PFSK-1 (cell line): Measurements from ENCODE around the gene WNK2.

Experiments
- FOXP2 ChIP-seq: optimal IDR thresholded peaks from 2 replicates; pipeline ENCODE3; 2011; ENCODE audit warnings: borderline replicate concordance, control low read depth, inconsistent platforms; ENCODE audit not compliant: insufficient read depth; ENCODE audit errors: extremely low read length, extremely low read depth
- POLR2AphosphoS5 ChIP-seq: IDR thresholded peaks from 2 replicates; pipeline ENCODE4 v1.6.1; 2012; ENCODE audit warnings: low read depth, mild to moderate bottlenecking, control low read depth, low read length, moderate library complexity
- SIN3A ChIP-seq: IDR thresholded peaks from 2 replicates; pipeline ENCODE4 v1.6.1; 2012; ENCODE audit warnings: mild to moderate bottlenecking, low read length, moderate library complexity, borderline replicate concordance; ENCODE audit not compliant: insufficient read depth
- TAF1 ChIP-seq: IDR thresholded peaks from 2 replicates; pipeline ENCODE4 v1.6.1; 2012; ENCODE audit warnings: low read length, control low read depth, borderline replicate concordance; ENCODE audit not compliant: insufficient read depth
- TF ChIP-seq, protein P1 (sequence below), 2 experiments: IDR thresholded peaks; 2 replicates each; pipeline versions ENCODE4 v1.6.1 to v1.8.0; 2011 to 2012; ENCODE audit warnings: low read depth in 2 of 2, low read length in 2 of 2, control low read depth in 1 of 2, inconsistent platforms in 1 of 2, mild to moderate bottlenecking in 1 of 2, moderate library complexity in 1 of 2; ENCODE audit not compliant: insufficient read depth in 1 of 2

The WNK2 gene

DNA sequence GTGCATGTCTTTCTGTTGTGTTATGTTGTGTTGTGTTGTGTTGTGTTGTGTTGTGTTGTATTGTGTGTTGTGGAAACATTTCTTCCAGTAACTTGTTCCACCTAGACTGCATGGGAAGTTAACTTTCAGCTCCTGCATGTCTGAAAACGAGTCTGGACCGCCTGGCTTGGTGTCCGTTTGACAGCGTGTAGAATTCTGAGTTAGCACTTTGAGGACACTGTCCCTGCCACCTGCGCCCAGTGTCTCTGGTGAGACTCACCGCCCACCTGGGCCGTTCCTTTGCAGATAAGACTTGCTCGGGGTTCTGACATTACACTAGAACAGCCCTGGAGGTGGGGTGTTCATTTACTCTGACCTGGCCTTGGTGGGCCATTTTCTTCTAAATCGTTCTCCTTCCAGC lies 42.0 kb downstream of the WNK2 start:
- no peak for TF ChIP-seq POLR2AphosphoS5
- TF ChIP-seq, protein P1, sequence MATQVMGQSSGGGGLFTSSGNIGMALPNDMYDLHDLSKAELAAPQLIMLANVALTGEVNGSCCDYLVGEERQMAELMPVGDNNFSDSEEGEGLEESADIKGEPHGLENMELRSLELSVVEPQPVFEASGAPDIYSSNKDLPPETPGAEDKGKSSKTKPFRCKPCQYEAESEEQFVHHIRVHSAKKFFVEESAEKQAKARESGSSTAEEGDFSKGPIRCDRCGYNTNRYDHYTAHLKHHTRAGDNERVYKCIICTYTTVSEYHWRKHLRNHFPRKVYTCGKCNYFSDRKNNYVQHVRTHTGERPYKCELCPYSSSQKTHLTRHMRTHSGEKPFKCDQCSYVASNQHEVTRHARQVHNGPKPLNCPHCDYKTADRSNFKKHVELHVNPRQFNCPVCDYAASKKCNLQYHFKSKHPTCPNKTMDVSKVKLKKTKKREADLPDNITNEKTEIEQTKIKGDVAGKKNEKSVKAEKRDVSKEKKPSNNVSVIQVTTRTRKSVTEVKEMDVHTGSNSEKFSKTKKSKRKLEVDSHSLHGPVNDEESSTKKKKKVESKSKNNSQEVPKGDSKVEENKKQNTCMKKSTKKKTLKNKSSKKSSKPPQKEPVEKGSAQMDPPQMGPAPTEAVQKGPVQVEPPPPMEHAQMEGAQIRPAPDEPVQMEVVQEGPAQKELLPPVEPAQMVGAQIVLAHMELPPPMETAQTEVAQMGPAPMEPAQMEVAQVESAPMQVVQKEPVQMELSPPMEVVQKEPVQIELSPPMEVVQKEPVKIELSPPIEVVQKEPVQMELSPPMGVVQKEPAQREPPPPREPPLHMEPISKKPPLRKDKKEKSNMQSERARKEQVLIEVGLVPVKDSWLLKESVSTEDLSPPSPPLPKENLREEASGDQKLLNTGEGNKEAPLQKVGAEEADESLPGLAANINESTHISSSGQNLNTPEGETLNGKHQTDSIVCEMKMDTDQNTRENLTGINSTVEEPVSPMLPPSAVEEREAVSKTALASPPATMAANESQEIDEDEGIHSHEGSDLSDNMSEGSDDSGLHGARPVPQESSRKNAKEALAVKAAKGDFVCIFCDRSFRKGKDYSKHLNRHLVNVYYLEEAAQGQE (IDR thresholded peaks at IDR 0.05; ENCODE audit: insufficient read depth in 1 of 2, low read depth in 2 of 2, low read length in 2 of 2) = no peak
- no peak for TF ChIP-seq SIN3A
- TF ChIP-seq FOXP2 = no peak
- no peak for TF ChIP-seq TAF1

DNA sequence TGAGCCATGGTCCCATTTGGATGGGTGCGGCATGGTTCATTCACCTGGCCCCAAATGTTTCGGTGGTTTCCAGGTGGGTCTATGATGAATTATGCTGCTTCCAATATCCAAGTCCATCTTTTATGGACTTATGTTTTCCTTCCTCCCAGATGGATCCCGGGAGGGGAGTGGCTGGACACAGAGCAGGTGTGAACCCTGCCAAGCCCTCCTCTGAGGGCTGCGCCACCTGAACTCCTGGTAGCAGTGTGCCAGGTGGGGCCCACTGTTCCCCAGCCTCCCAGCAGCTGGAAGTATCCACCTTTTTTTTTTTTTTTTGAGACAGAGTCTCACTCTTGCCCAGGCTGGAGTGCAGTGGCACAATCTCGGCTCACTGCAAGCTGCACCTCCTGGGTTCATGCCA lies 42.9 kb downstream of the WNK2 start:
- TF ChIP-seq, protein P1 (IDR thresholded peaks at IDR 0.05; ENCODE audit: insufficient read depth in 1 of 2, low read depth in 2 of 2, low read length in 2 of 2) = no peak
- TF ChIP-seq SIN3A (no peak), FOXP2 (no peak), POLR2AphosphoS5 (no peak), TAF1 (no peak)

DNA sequence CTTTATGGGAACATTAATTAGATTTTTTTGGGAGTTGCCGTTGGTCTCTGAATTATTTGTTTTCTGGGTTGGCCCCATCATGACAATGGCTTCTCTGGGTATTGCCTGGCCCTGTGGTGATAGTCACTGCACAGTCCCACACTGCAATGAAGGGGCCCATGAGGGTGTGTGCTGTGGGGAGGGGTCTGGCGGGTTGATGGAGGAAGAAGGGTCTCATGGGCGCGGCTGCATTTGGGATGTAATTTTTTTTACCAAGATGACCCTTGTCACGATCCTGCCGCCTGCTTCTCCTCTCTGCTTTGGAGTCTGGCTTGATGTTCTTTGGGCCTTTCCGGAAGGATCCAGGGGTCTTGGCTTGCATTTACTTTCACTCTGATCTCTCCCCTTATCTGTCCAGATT lies 44.1 kb downstream of the WNK2 start:
- TF ChIP-seq, protein P1 (IDR thresholded peaks at IDR 0.05; ENCODE audit: insufficient read depth in 1 of 2, low read depth in 2 of 2, low read length in 2 of 2) = no peak
- no peak for TF ChIP-seq SIN3A
- TF ChIP-seq FOXP2 = no peak
- TF ChIP-seq POLR2AphosphoS5 = no peak
- no peak for TF ChIP-seq TAF1

DNA sequence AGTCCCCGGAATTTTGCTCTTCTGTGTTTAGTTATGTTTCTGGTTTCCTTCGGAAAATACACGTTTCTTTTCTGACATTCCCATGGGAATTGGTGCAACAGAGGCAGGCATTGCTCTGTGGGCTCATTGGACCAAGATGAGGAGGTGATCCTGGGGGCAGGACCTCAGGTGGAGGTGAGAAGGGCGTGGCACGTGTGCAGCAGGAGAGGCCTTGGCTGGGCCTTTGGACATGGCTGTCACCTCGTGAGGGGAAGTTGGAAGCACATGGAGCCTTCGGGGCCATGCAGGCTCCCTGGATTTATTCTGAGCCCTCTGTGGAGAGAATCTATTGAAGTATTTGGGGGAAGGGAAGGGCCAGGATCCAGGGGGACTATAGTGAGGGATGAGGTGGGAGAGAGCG lies 44.5 kb downstream of the WNK2 start:
- TF ChIP-seq TAF1 (no peak), POLR2AphosphoS5 (no peak)

DNA sequence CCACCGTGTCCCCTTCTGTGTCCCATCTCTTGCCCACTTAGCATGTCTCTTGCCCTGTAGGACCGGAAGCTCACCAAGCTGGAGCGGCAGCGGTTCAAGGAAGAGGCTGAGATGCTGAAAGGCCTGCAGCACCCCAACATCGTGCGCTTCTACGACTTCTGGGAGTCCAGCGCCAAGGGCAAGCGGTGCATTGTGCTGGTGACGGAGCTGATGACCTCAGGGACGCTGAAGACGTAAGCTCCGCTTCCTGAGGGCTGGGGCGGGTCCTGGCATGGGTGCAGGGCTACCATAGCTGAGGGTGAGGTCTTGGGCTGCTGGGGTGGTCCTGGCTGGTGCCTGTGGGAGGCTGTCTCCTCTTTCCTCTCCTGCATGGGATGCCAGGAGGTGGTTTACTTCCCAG lies 45.7 kb downstream of the WNK2 start:
- TF ChIP-seq POLR2AphosphoS5 (no peak), SIN3A (no peak), TAF1 (no peak), FOXP2 (no peak)
- TF ChIP-seq, protein P1 (IDR thresholded peaks at IDR 0.05; ENCODE audit: insufficient read depth in 1 of 2, low read depth in 2 of 2, low read length in 2 of 2) = no peak

DNA sequence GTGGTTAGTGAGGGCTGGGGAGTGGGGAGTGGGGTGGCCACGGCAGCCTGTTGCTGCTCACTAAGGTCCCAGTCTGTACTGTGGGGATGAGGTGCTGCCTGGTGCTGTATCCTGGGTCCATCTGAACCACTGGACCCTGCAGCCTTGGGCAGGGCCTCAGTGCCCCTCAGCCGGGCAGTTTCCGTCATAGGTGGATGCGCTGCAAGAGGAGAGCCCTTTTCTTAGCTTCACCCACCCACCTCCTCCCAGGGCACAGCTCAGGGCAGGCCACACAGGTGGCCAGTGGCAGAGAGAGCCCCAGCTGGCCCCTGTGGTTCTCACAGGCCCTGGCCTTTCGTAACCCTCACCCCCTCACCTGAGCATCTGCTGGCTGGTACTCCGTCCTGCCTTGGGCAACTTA lies 46.2 kb downstream of the WNK2 start:
- TF ChIP-seq POLR2AphosphoS5 (no peak), SIN3A (no peak), FOXP2 (no peak), TAF1 (no peak)
- TF ChIP-seq, protein P1 (IDR thresholded peaks at IDR 0.05; ENCODE audit: insufficient read depth in 1 of 2, low read depth in 2 of 2, low read length in 2 of 2) = no peak
